HEK293 (cell line): ENCODE data around the gene PPP1R9B.

Source experiments
- HOXD13 ChIP-seq: sonication (generic); formaldehyde crosslinking; IDR thresholded peaks from 2 replicates; pipeline ENCODE4 v1.8.0; 2022; ENCODE audit warnings: missing genetic modification reagents, borderline replicate concordance
- KLF16 ChIP-seq: fragments of 450-650 bp; formaldehyde crosslinking; IDR thresholded peaks from 2 replicates; pipeline ENCODE4 v1.5.1; 2017; ENCODE audit warnings: missing biosample characterization, missing genetic modification characterization
- OVOL3 ChIP-seq: fragments of 450-650 bp; formaldehyde crosslinking; IDR thresholded peaks from 2 replicates; pipeline ENCODE4 v1.5.1; 2016; ENCODE audit warnings: missing biosample characterization, missing genetic modification characterization
- SCRT1 ChIP-seq: fragments of 450-650 bp; formaldehyde crosslinking; IDR thresholded peaks from 2 replicates; pipeline ENCODE4 v1.5.1; 2016; ENCODE audit warnings: missing biosample characterization, missing genetic modification characterization, borderline replicate concordance
- SP7 ChIP-seq: fragments of 450-650 bp; formaldehyde crosslinking; IDR thresholded peaks from 2 replicates; pipeline ENCODE4 v1.5.1; 2016; ENCODE audit warnings: missing biosample characterization, missing genetic modification characterization
- WT1 ChIP-seq: fragments of 450-650 bp; formaldehyde crosslinking; IDR thresholded peaks from 2 replicates; pipeline ENCODE4 v1.5.1; 2016; ENCODE audit warnings: missing biosample characterization, missing genetic modification characterization
- ZNF16 ChIP-seq: fragments of 450-650 bp; formaldehyde crosslinking; IDR thresholded peaks from 2 replicates; pipeline ENCODE4 v1.5.1; 2016; ENCODE audit warnings: low read depth, missing biosample characterization, missing genetic modification characterization
- ZNF23 ChIP-seq: fragments of 450-650 bp; formaldehyde crosslinking; IDR thresholded peaks from 2 replicates; pipeline ENCODE4 v1.5.1; 2016; ENCODE audit warnings: missing biosample characterization, missing genetic modification characterization, borderline replicate concordance
- ZNF292 ChIP-seq: fragments of 450-650 bp; formaldehyde crosslinking; IDR thresholded peaks from 2 replicates; pipeline ENCODE4 v1.5.1; 2016; ENCODE audit warnings: low read depth, missing biosample characterization, missing genetic modification characterization, borderline replicate concordance
- ZNF311 ChIP-seq: fragments of 450-650 bp; formaldehyde crosslinking; IDR thresholded peaks from 2 replicates; pipeline ENCODE4 v1.5.1; 2017; ENCODE audit warnings: missing biosample characterization, missing genetic modification characterization, borderline replicate concordance
- ZNF350 ChIP-seq: fragments of 450-650 bp; formaldehyde crosslinking; IDR thresholded peaks from 2 replicates; pipeline ENCODE4 v1.5.0; 2017; ENCODE audit warnings: missing biosample characterization, mild to moderate bottlenecking, missing genetic modification characterization
- ZNF354C ChIP-seq: fragments of 450-650 bp; formaldehyde crosslinking; IDR thresholded peaks from 2 replicates; pipeline ENCODE4 v1.5.1; 2016; ENCODE audit warnings: missing biosample characterization, missing genetic modification characterization, low read depth, borderline replicate concordance
- ZNF394 ChIP-seq: fragments of 450-650 bp; formaldehyde crosslinking; IDR thresholded peaks from 2 replicates; pipeline ENCODE4 v1.5.1; 2016; ENCODE audit warnings: missing biosample characterization, missing genetic modification characterization, mild to moderate bottlenecking, moderate library complexity, borderline replicate concordance
- ZNF48 ChIP-seq: fragments of 450-650 bp; formaldehyde crosslinking; IDR thresholded peaks from 2 replicates; pipeline ENCODE4 v1.5.1; 2016; ENCODE audit warnings: missing biosample characterization, missing genetic modification characterization
- ZNF585B ChIP-seq: fragments of 450-650 bp; formaldehyde crosslinking; IDR thresholded peaks from 2 replicates; pipeline ENCODE4 v1.5.1; 2016; ENCODE audit warnings: missing biosample characterization, missing genetic modification characterization
- ZNF600 ChIP-seq: fragments of 450-650 bp; formaldehyde crosslinking; IDR thresholded peaks from 2 replicates; pipeline ENCODE4 v1.5.1; 2016; ENCODE audit warnings: missing biosample characterization, missing genetic modification characterization
- ZNF610 ChIP-seq: fragments of 450-650 bp; formaldehyde crosslinking; IDR thresholded peaks from 2 replicates; pipeline ENCODE4 v1.5.1; 2016; ENCODE audit warnings: missing biosample characterization, missing genetic modification characterization, borderline replicate concordance
- ZNF654 ChIP-seq: fragments of 450-650 bp; formaldehyde crosslinking; IDR thresholded peaks from 2 replicates; pipeline ENCODE4 v1.5.1; 2016; ENCODE audit warnings: low read depth, missing biosample characterization, missing genetic modification characterization
- ZNF677 ChIP-seq: fragments of 450-650 bp; IDR thresholded peaks from 2 replicates; pipeline ENCODE4 v1.5.0; 2018; ENCODE audit warnings: missing biosample characterization, mild to moderate bottlenecking, missing genetic modification characterization, moderate library complexity
- ZNF776 ChIP-seq: fragments of 450-650 bp; formaldehyde crosslinking; IDR thresholded peaks from 2 replicates; pipeline ENCODE4 v1.5.0; 2017; ENCODE audit warnings: missing biosample characterization, missing genetic modification characterization, borderline replicate concordance
- TF ChIP-seq, protein P1 (sequence below): fragments of 450-650 bp; formaldehyde crosslinking; IDR thresholded peaks from 2 replicates; pipeline ENCODE4 v1.5.1; 2016; ENCODE audit warnings: missing biosample characterization, missing genetic modification characterization
- TF ChIP-seq, protein P2 (sequence below): fragments of 450-650 bp; formaldehyde crosslinking; IDR thresholded peaks from 2 replicates; pipeline ENCODE4 v1.5.1; 2016; ENCODE audit warnings: missing biosample characterization, missing genetic modification characterization
- TF ChIP-seq, protein P3 (sequence below): fragments of 450-650 bp; formaldehyde crosslinking; IDR thresholded peaks from 2 replicates; pipeline ENCODE4 v1.5.1; 2016; ENCODE audit warnings: missing biosample characterization, missing genetic modification characterization
- TF ChIP-seq, protein P4 (sequence below): fragments of 450-650 bp; formaldehyde crosslinking; IDR thresholded peaks from 2 replicates; pipeline ENCODE4 v1.5.1; 2016; ENCODE audit warnings: missing biosample characterization, missing genetic modification characterization
- TF ChIP-seq, protein P5 (sequence below): fragments of 450-650 bp; formaldehyde crosslinking; IDR thresholded peaks from 2 replicates; pipeline ENCODE4 v1.5.1; 2016; ENCODE audit warnings: missing biosample characterization, missing genetic modification characterization
- TF ChIP-seq, protein P6 (sequence below): fragments of 450-650 bp; formaldehyde crosslinking; IDR thresholded peaks from 2 replicates; pipeline ENCODE4 v1.5.1; 2016; ENCODE audit warnings: missing biosample characterization, missing genetic modification characterization
- TF ChIP-seq, protein P7 (sequence below): fragments of 450-650 bp; formaldehyde crosslinking; IDR thresholded peaks from 2 replicates; pipeline ENCODE4 v1.5.1; 2016; ENCODE audit warnings: missing biosample characterization, missing genetic modification characterization

The PPP1R9B gene

DNA sequence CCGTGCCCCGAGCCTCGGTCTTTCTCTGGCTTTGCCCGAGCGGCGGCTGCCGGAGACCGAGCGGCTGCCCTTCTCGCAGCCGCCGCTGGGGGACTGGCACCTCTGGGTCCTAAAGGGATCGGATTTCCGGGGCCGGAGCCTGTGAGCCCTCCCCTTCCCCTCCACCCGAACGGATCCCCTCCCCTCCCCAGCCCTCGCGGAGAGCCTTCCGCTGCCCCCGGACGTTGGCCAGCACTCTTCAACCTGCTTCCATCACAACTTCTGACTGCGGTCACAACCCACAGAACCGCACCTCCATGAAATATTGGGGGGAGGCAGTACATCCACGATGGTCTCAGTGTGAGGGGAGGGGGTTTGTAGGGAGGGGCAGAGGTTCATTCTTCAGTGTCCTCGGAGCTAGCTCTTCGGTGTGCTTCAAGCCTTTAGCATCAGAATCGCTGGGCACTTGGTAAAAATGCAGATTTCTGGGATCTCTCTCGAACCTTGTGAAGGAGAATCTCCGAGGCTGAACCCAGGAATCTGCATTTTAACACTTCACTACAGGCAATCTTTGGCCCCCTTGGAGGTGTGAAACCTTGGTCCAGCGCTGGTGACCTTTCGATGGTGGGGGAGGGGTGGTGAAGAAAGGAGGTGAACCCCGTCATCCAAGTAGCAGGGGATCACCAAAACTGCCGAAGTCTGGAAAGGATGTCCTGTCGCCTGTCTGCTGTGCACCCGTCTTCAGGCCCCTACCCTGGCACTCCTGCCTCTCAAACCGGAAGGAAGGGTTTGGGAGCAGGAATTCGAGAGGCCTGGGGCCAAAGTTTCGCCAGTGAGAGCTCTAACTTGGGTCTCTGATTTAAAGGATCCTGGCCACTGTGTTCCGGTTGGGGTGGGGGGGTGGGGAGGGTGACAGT is 812 bp upstream of the PPP1R9B start (continued):
- TF ChIP-seq, protein P1, sequence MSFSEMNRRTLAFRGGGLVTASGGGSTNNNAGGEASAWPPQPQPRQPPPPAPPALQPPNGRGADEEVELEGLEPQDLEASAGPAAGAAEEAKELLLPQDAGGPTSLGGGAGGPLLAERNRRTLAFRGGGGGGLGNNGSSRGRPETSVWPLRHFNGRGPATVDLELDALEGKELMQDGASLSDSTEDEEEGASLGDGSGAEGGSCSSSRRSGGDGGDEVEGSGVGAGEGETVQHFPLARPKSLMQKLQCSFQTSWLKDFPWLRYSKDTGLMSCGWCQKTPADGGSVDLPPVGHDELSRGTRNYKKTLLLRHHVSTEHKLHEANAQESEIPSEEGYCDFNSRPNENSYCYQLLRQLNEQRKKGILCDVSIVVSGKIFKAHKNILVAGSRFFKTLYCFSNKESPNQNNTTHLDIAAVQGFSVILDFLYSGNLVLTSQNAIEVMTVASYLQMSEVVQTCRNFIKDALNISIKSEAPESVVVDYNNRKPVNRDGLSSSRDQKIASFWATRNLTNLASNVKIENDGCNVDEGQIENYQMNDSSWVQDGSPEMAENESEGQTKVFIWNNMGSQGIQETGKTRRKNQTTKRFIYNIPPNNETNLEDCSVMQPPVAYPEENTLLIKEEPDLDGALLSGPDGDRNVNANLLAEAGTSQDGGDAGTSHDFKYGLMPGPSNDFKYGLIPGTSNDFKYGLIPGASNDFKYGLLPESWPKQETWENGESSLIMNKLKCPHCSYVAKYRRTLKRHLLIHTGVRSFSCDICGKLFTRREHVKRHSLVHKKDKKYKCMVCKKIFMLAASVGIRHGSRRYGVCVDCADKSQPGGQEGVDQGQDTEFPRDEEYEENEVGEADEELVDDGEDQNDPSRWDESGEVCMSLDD (tag by site-specific recombination) = peak; percentile 86
- TF ChIP-seq ZNF654 (tag by site-specific recombination) (no peak), ZNF394 (tag by site-specific recombination) (0 out of 2 replicates have a peak, but pooled peaks have one; percentile 35), ZNF677 (tag by site-specific recombination) (no peak), ZNF585B (tag by site-specific recombination) (no peak), ZNF610 (tag by site-specific recombination) (no peak), ZNF311 (no peak), WT1 (tag by site-specific recombination) (peak; percentile 44; the same call in 1 of the 2 replicates), KLF16 (tag by site-specific recombination) (0 out of 2 replicates have a peak, but pooled peaks have one; percentile 19), HOXD13 (no peak), ZNF600 (tag by site-specific recombination) (peak; percentile 93), SCRT1 (tag by site-specific recombination) (no peak), ZNF48 (no peak), ZNF23 (tag by site-specific recombination) (no peak), ZNF292 (no peak), ZNF16 (tag by site-specific recombination) (no peak), ZNF354C (no peak), ZNF776 (tag by site-specific recombination) (no peak), SP7 (tag by site-specific recombination) (peak; percentile 52), OVOL3 (no peak), ZNF350 (tag by site-specific recombination) (no peak)
- TF ChIP-seq, protein P2, sequence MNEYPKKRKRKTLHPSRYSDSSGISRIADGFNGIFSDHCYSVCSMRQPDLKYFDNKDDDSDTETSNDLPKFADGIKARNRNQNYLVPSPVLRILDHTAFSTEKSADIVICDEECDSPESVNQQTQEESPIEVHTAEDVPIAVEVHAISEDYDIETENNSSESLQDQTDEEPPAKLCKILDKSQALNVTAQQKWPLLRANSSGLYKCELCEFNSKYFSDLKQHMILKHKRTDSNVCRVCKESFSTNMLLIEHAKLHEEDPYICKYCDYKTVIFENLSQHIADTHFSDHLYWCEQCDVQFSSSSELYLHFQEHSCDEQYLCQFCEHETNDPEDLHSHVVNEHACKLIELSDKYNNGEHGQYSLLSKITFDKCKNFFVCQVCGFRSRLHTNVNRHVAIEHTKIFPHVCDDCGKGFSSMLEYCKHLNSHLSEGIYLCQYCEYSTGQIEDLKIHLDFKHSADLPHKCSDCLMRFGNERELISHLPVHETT (tag by site-specific recombination) = peak; percentile 54; the same call in 1 of the 2 replicates
- TF ChIP-seq, protein P3, sequence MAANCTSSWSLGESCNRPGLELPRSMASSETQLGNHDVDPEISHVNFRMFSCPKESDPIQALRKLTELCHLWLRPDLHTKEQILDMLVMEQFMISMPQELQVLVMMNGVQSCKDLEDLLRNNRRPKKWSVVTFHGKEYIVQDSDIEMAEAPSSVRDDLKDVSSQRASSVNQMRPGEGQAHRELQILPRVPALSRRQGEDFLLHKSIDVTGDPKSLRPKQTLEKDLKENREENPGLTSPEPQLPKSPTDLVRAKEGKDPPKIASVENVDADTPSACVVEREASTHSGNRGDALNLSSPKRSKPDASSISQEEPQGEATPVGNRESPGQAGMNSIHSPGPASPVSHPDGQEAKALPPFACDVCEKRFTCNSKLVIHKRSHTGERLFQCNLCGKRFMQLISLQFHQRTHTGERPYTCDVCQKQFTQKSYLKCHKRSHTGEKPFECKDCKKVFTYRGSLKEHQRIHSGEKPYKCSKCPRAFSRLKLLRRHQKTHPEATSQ (tag by site-specific recombination) = no peak
- TF ChIP-seq, protein P4, sequence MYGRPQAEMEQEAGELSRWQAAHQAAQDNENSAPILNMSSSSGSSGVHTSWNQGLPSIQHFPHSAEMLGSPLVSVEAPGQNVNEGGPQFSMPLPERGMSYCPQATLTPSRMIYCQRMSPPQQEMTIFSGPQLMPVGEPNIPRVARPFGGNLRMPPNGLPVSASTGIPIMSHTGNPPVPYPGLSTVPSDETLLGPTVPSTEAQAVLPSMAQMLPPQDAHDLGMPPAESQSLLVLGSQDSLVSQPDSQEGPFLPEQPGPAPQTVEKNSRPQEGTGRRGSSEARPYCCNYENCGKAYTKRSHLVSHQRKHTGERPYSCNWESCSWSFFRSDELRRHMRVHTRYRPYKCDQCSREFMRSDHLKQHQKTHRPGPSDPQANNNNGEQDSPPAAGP (tag by site-specific recombination) = no peak; the same call in 1 of the 2 replicates
- TF ChIP-seq, protein P5, sequence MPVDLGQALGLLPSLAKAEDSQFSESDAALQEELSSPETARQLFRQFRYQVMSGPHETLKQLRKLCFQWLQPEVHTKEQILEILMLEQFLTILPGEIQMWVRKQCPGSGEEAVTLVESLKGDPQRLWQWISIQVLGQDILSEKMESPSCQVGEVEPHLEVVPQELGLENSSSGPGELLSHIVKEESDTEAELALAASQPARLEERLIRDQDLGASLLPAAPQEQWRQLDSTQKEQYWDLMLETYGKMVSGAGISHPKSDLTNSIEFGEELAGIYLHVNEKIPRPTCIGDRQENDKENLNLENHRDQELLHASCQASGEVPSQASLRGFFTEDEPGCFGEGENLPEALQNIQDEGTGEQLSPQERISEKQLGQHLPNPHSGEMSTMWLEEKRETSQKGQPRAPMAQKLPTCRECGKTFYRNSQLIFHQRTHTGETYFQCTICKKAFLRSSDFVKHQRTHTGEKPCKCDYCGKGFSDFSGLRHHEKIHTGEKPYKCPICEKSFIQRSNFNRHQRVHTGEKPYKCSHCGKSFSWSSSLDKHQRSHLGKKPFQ (tag by site-specific recombination) = no peak; the same call in 1 of the 2 replicates
- TF ChIP-seq, protein P6, sequence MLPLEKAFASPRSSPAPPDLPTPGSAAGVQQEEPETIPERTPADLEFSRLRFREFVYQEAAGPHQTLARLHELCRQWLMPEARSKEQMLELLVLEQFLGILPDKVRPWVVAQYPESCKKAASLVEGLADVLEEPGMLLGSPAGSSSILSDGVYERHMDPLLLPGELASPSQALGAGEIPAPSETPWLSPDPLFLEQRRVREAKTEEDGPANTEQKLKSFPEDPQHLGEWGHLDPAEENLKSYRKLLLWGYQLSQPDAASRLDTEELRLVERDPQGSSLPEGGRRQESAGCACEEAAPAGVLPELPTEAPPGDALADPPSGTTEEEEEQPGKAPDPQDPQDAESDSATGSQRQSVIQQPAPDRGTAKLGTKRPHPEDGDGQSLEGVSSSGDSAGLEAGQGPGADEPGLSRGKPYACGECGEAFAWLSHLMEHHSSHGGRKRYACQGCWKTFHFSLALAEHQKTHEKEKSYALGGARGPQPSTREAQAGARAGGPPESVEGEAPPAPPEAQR (tag by site-specific recombination) = no peak
- TF ChIP-seq, protein P7, sequence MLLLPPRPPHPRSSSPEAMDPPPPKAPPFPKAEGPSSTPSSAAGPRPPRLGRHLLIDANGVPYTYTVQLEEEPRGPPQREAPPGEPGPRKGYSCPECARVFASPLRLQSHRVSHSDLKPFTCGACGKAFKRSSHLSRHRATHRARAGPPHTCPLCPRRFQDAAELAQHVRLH = peak; percentile 87
